BE2C (cell line): Measurements from ENCODE around the gene ELK3. TPM values are rescaled to one million over a fixed set of nuclear protein-coding genes. Genes with fewer than 3 reads are reported as not detected.
A peak's percentile ranks its signal among the peaks of the same experiment; 100 is the strongest.

ENCODE experiments used
- DNase-seq: peaks from one replicate; pipeline ENCODE4 v3.0.0-alpha.2; 2020
- H3K27me3 ChIP-seq: fragments of 250-450 bp; sonication (Bioruptor Pico); 2 replicates; pipeline ENCODE4 v1.5.1; 2020; ENCODE audit warnings: mild to moderate bottlenecking
- H3K36me3 ChIP-seq: fragments of 250-450 bp; sonication (Bioruptor Pico); 2 replicates; pipeline ENCODE4 v1.5.1; 2020; ENCODE audit warnings: mild to moderate bottlenecking
- H3K4me1 ChIP-seq: fragments of 250-450 bp; sonication (Bioruptor Pico); 2 replicates; pipeline ENCODE4 v1.5.1; 2020
- H3K4me3 ChIP-seq: 2 replicates; pipeline ENCODE4 v1.5.1; 2011; ENCODE audit warnings: low read depth, low read length
- H3K9me3 ChIP-seq: fragments of 250-450 bp; sonication (Bioruptor Pico); 2 replicates; pipeline ENCODE4 v1.5.1; 2020
- polyA plus RNA-seq: library from polyadenylated mRNA; unstranded; fragments of >200 nt; gene quantifications from one replicate; pipeline ENCODE4 v1.2.1, GENCODE V29; 2012; ENCODE audit warnings: low read depth, missing spikeins; ENCODE audit not compliant: insufficient read length, insufficient read depth
- TF ChIP-seq, protein P1 (sequence below): IDR thresholded peaks from 2 replicates; pipeline ENCODE4 v1.5.1; 2012; ENCODE audit warnings: mild to moderate bottlenecking, low read depth, low read length

Gene ELK3
- polyA plus RNA-seq, result 26.6 TPM

DNA sequence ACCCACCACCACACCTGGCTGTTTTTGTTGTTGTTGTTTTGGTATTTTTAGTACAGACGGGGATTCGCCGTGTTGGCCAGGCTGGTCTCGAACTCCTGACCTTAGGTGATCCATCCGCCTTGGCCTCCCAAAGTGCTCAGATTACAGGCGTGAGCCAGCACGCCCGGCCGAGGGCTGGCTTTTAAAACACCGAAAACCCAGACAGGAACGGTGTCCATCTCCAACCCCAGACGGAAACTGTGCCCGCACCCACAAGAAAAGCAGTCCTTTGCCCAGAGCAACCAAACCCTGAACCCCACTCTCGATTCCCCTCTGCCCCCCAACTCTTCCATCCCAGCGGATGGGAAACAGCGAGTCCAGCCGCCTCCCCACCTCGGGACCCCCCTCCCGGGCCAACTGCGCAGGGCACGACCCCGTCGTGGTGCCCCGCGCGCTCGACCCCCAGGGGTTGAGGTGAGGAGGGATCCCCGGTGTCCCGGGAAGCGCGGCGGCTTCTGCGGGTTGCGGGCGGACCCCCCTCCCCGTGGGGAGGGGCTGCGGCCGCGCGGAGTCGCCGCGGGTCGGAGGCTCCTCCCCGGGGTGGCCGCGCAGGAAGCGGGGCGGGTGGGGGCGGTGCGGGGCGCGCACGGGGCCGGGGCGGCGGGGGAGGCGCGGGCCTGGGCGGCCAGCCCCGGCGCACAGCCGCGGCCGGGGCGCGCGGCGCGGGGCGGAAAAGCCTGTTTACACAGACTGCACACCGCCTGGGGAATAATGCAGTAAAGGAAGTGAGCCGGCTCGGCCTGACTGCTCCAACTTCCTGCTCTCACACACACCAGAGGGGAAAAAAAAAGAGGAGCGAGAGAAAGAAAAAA, at the start of gene ELK3:
TSS of gene ELK3 (plus strand) at position 651 of the 851 bp plus-strand sequence.
- peaks cover 5% of the 10 kb centered on the region for H3K4me1 ChIP-seq
- DNase-seq, result peak; percentile 71
- H3K36me3 ChIP-seq, result no peaks in the 10 kb centered on the region
- peak within 1 kb of the TSS; percentile 92 for H3K4me3 ChIP-seq
- TF ChIP-seq, protein P1, sequence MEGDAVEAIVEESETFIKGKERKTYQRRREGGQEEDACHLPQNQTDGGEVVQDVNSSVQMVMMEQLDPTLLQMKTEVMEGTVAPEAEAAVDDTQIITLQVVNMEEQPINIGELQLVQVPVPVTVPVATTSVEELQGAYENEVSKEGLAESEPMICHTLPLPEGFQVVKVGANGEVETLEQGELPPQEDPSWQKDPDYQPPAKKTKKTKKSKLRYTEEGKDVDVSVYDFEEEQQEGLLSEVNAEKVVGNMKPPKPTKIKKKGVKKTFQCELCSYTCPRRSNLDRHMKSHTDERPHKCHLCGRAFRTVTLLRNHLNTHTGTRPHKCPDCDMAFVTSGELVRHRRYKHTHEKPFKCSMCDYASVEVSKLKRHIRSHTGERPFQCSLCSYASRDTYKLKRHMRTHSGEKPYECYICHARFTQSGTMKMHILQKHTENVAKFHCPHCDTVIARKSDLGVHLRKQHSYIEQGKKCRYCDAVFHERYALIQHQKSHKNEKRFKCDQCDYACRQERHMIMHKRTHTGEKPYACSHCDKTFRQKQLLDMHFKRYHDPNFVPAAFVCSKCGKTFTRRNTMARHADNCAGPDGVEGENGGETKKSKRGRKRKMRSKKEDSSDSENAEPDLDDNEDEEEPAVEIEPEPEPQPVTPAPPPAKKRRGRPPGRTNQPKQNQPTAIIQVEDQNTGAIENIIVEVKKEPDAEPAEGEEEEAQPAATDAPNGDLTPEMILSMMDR, result no peak
- H3K27me3 ChIP-seq, result no peaks in the 10 kb centered on the region
- no peaks in the 10 kb centered on the region for H3K9me3 ChIP-seq

GRCh38 chr12:96146747-96147146, 47.4 kb upstream of the ELK3 start:
- Histone ChIP-seq H3K4me3 (no peak overlapping the region), H3K36me3 (no peaks in the 10 kb centered on the region), H3K9me3 (no peaks in the 10 kb centered on the region), H3K4me1 (no peaks in the 10 kb centered on the region), H3K27me3 (no peaks in the 10 kb centered on the region)
- no peak for DNase-seq
- TF ChIP-seq, protein P1, result no peak

DNA sequence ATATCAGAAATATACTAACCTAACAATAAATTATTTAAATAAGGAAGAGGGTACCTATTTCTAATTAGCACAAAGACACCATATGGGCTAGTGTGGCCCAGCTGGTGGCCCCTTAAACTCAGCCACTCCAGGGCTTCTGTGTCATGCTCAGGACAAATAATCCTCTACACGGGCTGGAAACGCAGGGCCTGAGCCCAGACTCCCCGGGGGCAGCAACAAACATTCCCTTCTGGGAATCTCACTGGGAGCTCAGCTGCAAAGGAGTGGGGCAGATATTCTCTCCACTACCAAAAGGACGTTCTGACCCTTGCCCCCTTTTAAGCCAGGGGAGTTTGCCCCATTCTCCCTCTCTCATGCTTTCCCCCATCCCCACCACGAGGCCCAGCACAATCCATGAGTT, 43.7 kb upstream of the ELK3 start:
- no peaks in the 10 kb centered on the region for H3K36me3 ChIP-seq
- H3K4me3 ChIP-seq, result no peak overlapping the region
- DNase-seq, result no peak
- H3K9me3 ChIP-seq, result no peaks in the 10 kb centered on the region
- no peaks in the 10 kb centered on the region for H3K4me1 ChIP-seq
- TF ChIP-seq, protein P1, result no peak
- H3K27me3 ChIP-seq, result no peaks in the 10 kb centered on the region

DNA sequence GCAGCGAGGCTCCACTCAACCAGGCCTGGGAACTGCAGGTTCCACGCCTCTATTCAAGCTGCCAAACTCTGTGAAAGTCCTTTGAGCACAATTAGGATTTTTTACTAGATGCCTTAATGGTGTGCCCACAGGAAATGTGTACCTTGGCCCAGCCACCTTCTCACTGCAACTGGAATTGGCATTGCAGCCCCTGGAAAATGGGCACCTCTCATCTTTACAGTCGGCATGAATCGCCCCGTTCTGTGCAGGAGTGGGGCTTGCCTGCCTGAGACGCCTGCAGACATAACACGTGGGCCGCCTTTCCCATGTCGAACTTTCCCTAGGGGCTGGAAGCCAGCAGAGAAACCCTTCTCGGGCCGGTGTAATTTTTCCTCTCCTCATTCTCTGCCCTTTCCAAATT, 42.0 kb upstream of the ELK3 start:
- no peaks in the 10 kb centered on the region for H3K4me1 ChIP-seq
- DNase-seq, result no peak
- H3K9me3 ChIP-seq, result no peaks in the 10 kb centered on the region
- no peaks in the 10 kb centered on the region for H3K27me3 ChIP-seq
- H3K4me3 ChIP-seq, result no peak overlapping the region
- TF ChIP-seq, protein P1, result no peak
- H3K36me3 ChIP-seq, result no peaks in the 10 kb centered on the region

DNA sequence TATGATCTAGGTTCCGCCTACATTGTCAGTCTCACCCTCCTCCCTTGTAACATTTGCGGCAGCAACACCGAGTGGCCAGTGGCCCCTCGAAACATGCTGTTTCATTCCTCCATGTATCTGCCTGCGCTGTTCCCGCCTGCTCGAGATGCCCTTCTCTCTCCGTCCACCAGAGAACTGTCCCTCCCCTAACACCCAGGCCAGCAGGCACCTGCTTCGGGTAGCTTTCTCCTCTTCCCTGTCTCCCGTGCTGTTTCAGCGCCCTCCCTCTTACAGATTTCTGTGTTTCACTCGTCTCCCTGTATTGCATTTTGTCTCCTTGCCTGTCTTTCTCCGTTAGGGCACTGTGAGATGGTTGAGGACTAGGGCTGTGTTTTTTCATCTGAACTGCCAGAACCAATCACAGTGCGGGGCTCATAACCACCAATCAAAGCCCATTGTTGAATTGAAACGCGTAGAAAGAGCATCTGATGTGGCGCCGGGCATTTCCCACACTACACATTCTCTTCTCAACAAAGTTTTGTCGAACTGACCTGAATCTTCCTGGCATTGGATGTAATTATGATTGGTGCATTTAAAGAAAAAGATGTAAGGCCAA, 40.9 kb upstream of the ELK3 start:
- TF ChIP-seq, protein P1, result no peak
- H3K27me3 ChIP-seq, result no peaks in the 10 kb centered on the region
- no peaks in the 10 kb centered on the region for H3K36me3 ChIP-seq
- no peaks in the 10 kb centered on the region for H3K4me1 ChIP-seq
- DNase-seq, result no peak
- no peak overlapping the region for H3K4me3 ChIP-seq
- no peaks in the 10 kb centered on the region for H3K9me3 ChIP-seq

DNA sequence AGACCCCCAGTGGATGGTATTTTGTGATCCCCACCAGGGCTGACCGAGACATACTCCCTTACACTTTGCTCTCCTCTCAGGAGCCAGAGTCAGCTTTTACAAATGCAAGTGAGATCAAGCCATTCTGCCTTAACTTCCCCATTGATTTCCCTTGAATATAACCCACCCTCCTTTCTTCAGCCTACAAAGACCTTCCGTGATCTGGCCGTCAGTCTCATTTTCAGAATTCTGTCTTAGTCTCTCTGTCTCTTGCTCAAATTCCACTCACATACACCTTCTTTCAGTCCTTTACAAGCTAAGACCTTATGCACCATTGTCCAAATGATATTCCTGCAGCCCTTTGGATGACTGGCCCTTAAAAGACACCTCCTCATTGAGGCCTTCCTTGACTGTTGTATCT, 39.0 kb upstream of the ELK3 start:
- Histone ChIP-seq H3K4me1 (no peaks in the 10 kb centered on the region), H3K27me3 (no peaks in the 10 kb centered on the region), H3K36me3 (no peaks in the 10 kb centered on the region), H3K4me3 (no peak overlapping the region), H3K9me3 (no peaks in the 10 kb centered on the region)
- TF ChIP-seq, protein P1, result no peak
- no peak for DNase-seq
